GM21717 (cell line): ENCODE results near the gene MRNIP.

ENCODE experiments used
- ATAC-seq: cut with Tn5 transposase; IDR thresholded peaks from one replicate; pipeline ENCODE4 v1.9.1; 2021; ENCODE audit warnings: mild to moderate bottlenecking, moderate library complexity; ENCODE audit not compliant: unreplicated experiment

The MRNIP gene

DNA sequence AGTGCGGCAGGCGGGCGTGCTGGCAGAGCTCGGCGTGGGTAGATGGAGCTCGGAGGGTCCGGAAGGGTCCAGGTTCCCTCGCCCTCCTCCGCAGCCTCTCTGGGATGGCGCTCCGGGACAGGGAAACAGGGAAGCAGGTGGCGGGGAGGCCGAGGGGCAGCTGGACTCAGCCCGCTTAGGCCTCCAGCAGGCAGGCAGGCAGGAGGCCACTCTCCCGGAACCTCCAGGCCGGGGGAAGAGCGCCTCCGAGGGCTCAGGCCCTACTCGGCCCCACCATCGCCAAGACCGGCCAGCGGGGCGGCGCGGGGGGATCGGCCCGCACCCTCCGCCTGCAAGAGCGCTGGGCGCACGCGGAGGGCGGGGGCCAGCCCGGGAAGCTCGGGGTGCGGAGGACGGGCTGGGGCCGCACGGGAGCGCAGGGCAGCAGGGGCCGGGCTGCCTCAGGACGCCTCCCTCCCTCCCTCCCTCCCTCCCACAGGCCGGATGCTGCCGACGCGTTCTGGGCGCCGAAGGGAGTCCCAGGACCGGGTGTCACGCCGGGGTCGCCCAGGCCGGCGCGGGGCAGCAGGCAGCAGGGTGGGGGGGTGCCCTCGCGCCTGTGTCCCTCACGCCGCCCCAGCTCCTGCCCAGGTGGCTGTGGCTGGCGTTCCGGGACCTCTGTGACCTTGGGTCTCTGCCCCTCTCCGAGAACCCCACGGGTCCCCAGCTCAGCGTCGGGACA, 52.9 kb downstream of the MRNIP start:
- ATAC-seq: peak; percentile 24

DNA sequence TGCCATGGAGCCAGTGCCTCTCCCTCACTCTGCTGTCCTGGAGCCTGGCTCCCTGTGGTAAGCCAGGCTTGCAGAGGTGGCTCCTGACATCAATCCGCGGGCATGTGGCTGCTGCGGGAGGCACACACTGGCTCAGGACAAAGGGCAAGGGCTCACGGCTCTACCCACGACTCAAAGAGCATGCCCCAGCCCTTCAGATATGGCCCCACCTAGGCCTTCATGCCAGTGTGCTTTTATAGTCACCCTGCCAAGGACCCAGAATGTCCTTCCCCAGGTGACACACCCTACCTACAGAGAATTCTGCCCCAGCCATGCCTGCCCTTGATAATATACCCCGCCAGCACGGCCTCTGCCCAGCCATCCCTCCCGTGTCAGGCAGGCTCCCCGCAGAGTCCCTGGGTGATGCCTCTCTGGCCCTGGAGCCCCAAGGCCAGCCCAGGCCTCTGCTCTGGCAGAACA, 53.5 kb downstream of the MRNIP start:
- no peak for ATAC-seq

DNA sequence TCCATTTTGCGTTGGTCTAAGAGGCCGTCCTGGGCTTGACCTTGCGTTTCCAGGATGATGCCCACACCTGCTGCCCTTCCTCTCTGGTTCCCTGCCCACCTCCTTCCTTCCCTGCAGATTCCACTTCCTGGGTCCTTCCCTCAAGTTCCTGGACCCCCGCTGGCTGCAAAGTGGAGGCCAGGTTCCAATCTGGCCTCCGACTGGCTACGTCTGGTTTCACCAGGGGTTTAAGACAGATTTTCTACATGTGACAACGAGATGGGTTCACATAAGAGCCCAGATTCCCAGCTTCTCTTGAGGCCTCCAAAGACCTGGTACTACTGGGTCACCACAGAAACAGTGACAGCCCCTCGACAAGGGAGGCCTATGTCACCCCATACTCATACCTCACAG, 54.1 kb downstream of the MRNIP start:
- ATAC-seq: no peak

DNA sequence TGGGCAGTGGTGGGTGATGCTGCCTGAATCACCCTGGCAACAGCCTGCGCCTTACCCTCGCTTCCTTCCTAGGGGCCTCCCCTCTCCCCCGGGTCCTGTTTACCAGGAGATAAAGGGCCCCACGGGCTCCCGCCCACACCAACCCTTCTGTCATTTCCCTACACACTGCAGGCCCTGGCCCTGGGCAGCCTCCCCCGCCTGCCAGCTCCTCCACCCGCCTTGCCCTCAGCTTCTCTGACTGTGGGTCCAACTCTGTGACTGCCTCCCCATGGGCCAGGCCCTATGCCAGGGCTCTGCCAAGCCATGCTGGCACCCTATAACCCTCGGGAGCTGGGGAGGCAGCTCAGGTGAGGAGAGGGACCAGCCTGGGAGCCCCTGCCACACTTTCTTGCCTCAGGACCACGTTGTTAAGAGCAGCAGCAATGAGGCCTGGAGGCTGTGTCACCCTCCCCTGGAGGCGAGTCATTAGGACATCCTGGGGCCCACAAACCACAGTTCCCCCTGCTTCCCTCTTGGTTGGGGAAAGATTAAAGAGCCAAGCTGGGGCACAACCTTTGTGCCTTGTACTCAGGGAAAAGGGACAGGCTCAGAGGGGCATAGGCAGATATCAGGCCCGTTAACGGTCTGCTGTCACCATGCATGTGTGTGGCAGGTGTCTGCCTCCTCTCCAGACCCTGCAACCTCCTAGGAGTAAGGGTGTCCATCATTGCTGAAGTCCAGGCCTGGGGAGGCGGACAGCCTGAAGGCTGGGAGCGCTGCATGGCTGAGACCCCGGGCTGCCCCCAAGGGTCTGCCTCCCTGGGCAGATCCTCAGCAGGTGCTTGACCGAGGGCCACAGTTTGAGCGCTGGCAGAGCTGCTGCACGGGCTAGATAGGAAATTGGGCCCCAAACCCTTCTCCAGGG, 54.7 kb downstream of the MRNIP start:
- ATAC-seq: no peak

DNA sequence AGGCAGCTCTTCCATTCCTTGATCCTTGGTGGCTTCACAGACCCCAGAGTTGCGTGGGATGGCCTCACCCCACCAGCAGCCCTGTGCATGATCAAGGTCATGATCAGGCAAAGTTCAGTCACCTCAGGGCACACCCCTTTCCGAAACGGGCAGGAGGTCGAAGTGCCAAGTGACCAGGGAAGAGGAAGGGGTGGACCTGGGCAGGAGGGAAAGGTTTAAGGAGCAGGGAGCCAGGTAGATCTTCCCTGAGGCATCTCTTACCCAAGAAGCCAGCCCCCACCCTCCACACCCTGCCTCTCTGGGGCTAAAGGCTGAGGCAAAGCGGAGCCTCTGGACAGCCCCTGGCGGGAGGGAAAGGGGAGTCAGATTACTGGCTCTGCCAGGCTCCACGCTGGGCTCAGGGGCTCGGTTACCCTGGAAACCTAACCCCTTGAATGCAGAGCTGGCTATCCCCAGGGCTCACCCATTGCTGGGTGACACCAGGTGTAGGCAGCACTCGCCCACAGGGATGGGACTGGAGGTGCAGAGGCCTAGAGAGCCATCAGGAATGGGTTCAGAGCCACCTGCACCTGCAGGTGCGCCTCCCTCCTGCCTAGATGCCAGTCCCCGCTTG, 55.6 kb downstream of the MRNIP start:
- no peak for ATAC-seq

DNA sequence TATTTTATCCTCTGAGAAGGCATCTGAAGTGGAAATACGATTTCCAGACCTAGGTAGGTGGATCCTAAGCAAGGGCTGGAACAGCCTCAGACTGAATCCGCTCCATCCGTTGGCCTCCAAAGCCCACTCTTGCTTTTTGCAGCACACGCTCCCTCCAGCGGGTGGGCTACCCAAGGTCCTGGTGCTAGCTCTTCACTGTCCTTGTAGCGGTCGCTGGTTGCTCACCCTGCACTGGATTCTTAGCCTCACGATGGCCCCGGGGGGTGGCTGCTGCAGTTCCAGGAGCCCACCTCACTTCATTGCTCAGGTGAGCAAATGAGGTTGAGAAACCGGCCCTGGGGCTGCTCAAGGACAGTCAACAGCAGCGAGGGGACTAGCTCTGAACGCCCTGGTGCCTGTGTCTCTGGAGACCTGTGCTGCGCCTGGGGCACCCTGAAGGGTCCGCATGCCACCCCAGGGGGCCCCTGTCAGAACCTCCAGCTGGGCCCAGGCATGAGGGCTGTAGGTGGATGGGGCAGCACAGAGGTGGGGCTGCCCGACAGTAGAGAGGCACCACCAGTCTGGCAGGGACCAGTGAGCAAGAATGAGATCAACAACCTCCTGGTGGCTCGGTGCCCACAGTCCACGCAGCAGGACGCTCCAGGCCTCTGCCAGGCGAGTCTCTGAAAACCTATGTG, 56.3 kb downstream of the MRNIP start:
- no peak for ATAC-seq

DNA sequence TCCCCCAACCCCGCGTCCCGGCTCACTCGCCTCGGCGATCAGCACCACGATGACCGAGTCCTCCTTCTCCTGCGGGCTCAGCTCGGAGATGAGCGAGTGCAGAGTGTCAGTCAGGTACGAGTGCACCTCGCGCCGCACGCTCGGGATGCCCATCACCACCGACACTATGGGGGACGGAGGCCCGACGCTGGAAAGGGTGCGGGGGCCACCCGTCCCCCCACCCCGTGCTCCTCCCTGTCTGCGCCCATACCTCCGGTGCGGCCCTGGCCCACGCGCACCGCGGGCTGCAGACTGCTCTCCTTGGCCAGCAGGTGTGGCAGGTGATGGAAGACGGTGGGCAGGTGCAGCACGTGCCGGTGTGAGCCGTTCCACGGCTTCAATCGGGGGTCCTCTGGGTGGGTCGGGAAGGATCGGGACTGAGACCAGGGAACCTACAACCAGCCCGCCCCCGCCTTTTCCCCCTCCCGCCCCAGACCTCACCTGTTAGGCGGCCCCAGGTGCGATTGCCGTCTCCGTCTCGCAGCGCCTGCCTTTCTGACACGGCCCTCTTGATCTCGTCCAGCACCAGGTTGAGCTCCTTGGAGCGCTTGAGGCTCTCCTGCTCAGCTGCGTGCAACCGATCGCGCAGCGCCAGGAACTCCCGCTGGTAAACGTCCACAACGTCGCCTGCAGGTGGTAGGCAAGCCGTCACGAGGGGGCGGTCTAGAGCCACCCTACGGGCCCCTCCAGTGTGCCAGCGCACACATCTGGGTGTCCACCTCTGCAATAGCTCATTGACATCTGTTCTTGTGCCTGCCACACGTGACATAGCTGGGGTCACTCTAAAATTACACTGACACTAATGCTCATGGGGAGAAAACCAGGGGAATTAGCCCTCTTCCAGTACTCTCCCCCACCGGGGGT, 57.1 kb downstream of the MRNIP start:
- ATAC-seq: peak; percentile 30

DNA sequence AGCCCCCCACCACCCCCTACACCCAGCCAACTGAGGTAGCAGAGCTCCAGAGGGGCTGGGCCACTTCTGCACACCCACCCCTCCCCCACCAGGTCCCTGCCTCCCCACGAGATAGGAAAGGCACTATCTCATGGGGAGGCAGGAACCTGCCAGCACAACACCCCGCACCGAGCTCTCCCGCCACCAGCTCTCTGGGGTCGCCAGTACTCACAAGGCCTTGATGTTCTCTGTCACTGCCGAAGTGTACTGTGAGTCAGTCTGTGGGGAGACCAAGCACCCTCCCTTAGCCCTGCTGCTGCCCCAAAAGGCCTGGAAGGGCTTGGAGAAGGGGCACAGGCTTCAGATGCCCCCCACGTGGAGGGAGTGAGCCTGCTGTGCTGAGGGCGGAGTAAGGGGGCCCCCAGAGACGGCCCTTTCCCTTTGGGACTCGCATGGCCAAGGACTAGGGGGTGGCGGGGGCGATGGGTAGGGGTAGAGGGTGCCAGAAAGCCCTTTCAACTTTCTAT, 57.9 kb downstream of the MRNIP start:
- ATAC-seq: no peak

DNA sequence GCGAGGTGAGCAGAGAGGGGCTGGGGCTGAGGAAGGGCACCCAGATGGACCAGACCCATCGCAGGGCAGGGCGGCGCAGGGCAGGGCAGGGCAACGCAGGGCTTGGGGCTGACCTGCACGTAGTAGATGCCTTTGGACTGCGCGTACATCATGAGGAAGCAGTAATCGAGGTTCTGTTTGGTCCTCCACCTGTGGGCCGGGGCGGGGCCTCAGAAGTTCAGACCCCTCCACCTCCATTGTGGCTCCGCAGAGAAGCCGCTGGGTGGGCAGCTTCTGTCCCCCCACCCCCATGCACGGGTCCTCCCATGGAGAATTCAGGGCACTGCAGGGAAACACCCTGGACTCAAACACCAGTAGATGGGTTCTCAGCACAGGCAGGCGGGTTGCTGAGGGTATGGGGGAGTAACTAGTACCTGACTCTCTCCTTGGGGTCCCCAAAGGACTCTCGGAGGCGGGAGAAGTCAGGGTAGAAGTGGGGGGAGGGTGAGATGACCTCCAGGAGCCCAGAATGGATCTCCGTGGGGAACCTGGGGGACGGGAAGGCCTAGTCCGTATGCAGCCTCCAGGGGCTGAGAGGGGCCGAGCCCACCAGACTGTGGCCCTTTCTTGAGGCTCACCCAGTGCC, 58.4 kb downstream of the MRNIP start:
- no peak for ATAC-seq

DNA sequence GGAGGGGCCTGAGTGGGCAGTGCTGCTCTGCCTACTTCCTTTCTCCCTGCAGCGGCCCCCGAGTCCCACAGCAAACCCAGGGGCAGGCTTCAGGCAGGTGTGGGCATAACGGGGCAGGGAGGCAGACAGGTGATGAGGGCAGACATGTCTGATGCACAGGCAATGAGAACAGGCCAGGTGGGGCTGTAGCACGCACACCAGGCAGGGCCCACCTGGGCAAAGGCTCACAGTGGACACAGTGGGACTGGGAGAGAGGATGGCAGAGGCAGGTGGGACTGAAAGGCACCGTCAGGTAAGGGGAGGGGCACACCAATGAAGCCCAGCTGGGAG, 59.0 kb downstream of the MRNIP start:
- ATAC-seq: no peak

DNA sequence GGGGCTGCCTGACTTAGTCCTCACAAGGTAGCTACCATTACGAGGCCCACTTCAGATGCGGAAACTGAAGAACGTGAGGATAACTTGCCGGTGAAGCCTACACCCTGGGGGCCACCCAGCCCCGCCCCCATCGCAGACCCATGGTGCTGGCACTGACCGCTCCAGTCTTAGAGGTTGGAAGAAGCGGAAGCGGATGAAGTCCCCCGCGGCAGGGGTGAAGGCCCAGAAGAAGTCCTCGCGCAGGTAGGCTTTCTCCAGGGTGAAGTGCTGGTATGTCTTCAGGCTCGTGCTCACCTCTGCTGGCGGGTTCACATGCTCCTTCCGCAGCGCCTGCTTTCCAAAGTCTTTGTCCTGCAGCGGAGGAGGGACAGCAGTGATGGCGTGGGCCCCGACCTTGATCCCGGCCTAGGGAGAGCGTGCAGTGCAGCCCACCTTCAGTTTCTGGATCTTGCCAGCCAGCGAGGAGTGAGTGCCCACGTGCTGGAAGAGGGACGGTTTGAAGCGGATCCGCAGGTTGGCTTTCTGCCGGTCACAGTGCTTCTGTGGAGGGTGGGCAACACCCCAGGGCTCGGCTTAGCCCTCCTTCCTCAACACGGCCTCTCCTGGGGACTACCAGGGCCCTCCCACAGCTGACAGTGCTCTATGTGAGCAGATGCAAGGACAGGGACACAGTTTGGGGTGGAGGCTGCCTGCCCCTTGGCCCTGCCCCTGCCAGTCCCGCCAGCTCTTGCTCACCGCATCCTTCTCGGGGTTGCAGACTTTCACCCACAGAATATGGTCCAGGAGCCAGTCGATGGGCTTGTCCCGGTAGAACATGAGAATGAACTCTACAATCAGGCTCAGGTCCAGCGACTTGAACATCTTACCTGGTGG, 59.6 kb downstream of the MRNIP start:
- ATAC-seq: no peak

DNA sequence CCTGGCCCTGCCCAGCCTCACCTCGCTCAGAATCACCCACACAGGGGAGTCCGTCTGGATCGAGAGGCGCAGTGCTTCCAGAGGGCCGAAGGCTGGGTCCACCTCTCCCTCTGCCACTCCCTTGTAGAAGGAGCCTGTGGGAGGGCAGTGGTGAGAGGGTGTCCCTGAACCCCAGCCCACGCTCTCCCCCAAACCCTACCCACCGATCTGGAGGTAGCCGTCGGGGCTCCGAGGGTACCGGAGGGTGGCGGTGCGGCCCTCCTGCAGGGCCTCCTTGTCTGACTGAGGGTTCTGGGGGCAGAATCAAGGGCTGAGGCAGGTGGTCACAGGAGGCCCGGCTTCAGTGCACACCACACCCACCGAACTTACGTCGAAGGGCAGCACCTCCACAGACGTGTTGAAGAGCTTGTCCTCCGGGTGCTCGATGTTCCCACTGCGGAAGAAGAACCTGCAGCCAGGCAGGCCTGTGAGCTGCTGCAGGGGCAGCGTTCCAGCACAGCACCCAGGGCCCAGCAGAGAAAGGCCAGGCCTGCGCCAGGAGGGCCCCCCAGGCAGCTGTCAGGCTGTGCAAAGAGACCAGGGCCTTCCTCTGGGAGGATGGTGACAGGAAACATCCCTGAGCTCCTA, 60.4 kb downstream of the MRNIP start:
- no peak for ATAC-seq

DNA sequence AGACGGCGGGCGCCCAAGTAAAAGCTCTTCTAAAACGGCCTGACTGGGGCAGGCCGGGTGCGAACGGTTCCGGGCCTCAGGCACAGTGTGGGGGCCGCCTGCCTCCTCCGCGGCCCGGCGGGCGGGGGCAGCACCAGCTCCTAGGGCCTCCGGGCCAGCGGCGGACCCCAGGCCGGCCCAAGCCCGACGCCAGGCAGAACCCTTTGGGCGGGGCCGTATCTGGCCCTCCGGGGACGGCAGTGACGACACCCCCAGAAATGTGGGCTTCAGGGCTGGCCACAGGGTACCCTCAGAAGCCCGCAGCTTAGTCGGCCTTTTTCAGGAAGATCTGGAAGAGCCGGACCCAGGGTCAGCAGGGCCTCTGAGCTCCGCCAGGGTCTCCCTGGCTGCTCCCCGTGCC, 60.9 kb downstream of the MRNIP start:
- ATAC-seq: no peak

DNA sequence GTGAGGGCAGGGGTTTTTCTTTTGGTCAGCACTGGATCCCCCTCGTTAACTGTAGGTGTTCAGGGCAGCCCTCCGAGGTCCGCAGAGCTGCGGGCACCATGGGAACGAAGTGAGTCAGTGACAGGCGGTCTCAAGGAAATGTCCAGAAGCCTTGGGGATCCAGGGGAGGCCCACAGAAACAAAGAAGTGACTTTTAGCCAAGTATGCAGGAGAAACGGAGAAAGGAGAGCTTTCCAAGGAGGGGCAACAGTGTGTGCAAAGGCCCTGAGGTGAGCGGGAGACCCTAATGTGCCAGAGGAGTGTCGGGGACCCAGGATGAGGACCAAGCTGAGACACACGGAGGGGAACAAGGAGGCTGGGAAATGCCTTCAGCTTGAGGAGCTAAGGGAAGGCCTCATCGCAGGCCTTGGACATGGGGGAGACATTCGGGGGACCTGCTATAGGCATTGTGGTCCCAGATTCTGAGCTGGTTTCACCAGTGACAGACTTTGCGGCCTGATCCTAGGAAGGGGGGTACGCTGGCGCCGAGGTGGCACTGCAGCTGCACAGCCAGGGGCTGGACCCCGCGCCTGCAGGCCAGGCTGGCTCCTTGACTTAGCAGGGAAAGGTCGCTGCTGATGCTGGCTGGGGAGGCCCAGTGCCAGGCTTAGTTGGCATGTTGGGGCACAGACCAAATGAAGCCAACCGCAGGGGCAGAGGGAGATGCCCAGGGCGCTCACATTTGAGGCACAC, 61.6 kb downstream of the MRNIP start:
- no peak for ATAC-seq

DNA sequence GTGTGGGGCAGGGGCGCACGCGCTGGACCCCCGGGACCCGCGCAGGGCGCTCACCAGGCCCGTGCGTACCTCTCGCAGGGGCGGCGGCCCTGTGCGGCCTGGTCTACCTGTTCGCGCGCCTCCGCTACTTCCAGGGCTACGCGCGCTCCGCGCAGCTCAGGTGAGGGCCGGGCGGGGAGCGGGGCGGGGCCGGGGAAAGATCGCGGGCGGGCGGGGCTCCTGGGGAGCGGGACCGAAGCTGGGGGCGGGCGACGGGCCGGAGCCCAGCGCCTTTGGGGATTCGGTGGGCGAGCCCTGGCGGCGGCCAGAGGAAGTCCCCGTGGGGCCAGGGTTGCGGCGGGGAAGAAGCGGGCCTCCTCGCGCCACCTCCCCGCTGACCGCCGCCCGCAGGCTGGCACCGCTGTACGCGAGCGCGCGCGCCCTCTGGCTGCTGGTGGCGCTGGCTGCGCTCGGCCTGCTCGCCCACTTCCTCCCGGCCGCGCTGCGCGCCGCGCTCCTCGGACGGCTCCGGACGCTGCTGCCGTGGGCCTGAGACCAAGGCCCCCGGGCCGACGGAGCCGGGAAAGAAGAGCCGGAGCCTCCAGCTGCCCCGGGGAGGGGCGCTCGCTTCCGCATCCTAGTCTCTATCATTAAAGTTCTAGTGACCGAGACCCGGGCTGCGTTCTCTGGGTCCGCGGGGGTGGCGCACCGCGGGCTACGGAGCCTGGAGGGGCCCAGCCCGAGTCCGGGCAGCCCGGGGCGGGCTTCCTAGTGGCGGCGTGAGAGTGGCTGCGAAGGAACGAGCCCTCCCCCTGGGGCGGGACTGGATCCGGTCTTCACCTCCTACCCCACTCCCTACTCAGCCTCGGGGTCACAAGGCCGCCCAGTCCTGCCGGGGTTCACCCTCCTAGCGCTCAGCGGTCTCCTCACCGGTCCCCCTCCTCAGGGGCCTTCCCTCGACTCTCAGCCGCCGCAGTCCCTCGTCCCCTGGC, 62.5 kb downstream of the MRNIP start:
- peak; percentile 70 for ATAC-seq
